Ovary (tissue), 9 donors: ENCODE results near the gene AUTS2. TPM values are rescaled to one million over a fixed set of nuclear protein-coding genes. Genes with fewer than 3 reads are reported as not detected.

Experiments used
- DNase-seq, 5 donors: peaks; one replicate each; pipeline ENCODE4 v3.0.0-alpha.2; 2019 to 2020
- H3K27ac ChIP-seq, 2 donors: fragments of 200-600 bp; one replicate each; pipeline versions ENCODE4 v1.5.1 to v1.8.0; 2019 to 2022
- H3K27me3 ChIP-seq: fragments of 200-600 bp; one replicate; pipeline ENCODE4 v1.8.0; 2022
- H3K36me3 ChIP-seq: fragments of 200-600 bp; sonication (generic); one replicate; pipeline ENCODE4 v1.5.1; 2019
- H3K4me1 ChIP-seq: one replicate; pipeline ENCODE4 v1.8.1; 2013; ENCODE audit warnings: mild to moderate bottlenecking, moderate library complexity; ENCODE audit not compliant: insufficient read depth
- H3K4me3 ChIP-seq: fragments of 200-600 bp; sonication (generic); one replicate; pipeline ENCODE4 v1.5.1; 2017
- H3K9me3 ChIP-seq, 2 donors: fragments of 200-600 bp in 1 of 2; sonication (generic) in 1 of 2; one replicate each; pipeline versions ENCODE4 v1.5.1 to v1.8.1; 2013 to 2019; ENCODE audit warnings: mild to moderate bottlenecking in 1 of 2, moderate library complexity in 1 of 2
- CTCF ChIP-seq, 3 donors: fragments of 450-650 bp in 2 of 3; fragments of 200-600 bp in 1 of 3; IDR thresholded peaks; one replicate each; pipeline versions ENCODE4 v1.5.1 to v1.8.0; 2016 to 2022; ENCODE audit warnings: antibody characterized with exemption in 3 of 3, mild to moderate bottlenecking in 1 of 3
- EP300 ChIP-seq: sonication (generic); formaldehyde crosslinking; IDR thresholded peaks from one replicate; pipeline ENCODE4 v1.6.1; 2017; ENCODE audit warnings: antibody characterized with exemption
- POLR2A ChIP-seq: fragments of 450-650 bp; IDR thresholded peaks from one replicate; pipeline ENCODE4 v1.6.1; 2017; ENCODE audit warnings: antibody characterized with exemption, mild to moderate bottlenecking, moderate library complexity
- WGBS, 3 donors: extraction: QIAGEN DNeasy Blood & Tissue Kit in 1 of 3; methylation state at CpG; one replicate each; pipeline versions ENCODE4 v1.1.5 to v1.1.7; 2013 to 2017; 5-methylcytosine and 5-hydroxymethylcytosine counted together
- intact Hi-C, 4 donors: fragments of 100-400 bp; cut with DNase I; formaldehyde crosslinking; loops; one replicate each; pipeline versions ENCODE4 v1.11.0 to v1.15.1; 2022 to 2023
- polyA plus RNA-seq, 2 donors: library from polyadenylated mRNA; stranded (reverse); fragments of 200-250 nt in 1 of 2; fragments of 350-450 nt in 1 of 2; fragmentation: Illumina TruSeq in 1 of 2; extraction: RNeasy Lipid Tissue Mini Kit (QIAGEN cat#74804) in 1 of 2; gene quantifications; one replicate each; pipeline ENCODE4 v1.2.3, GENCODE V29; 2013 to 2014
- total RNA-seq, 7 donors: library from RNA; depleted of rRNA in 2 of 7; stranded (reverse); fragments of >200 nt in 2 of 7; fragmentation: NEBNext Ultra II Directional in 3 of 7; extraction: Animal tissue kit (Norgen Biotek cat#: 25700) in 3 of 7; gene quantifications; one replicate each; pipeline versions ENCODE4 v1.1.0 to v1.2.4, GENCODE V29; 2016 to 2023
- donor health status: DM: no; HTN: no; CAD: no; lungs with moderate emphysema.
- donor health status: DM: no; HTN: no; CAD: no.
- donor health status: Bipolar disorder and iron deficiency.
- donor health status: DM: yes; HTN: yes; CAD: no.
- donor health status: DM: no; HTN: no; CAD: no.
- donor health status: DM: yes; HTN: yes; CAD: no.

AUTS2 gene
- total and polyA plus RNA-seq, 9 donors = 18.3 to 60.9 (median 44.9) TPM

GRCh38 chr7:69947998-69948397, 349.7 kb downstream of the AUTS2 start:
- WGBS, 3 donors = 93 to 96% (median 95%) methylated on average over 3 of the region's 3 CpGs

GRCh38 chr7:69949122-69949521, 350.8 kb downstream of the AUTS2 start:
- TF ChIP-seq POLR2A (no peak), EP300 (no peak), CTCF (IDR thresholded peaks at IDR 0.05) (no peak)
- DNase-seq = no peak
- H3K27me3 ChIP-seq = no peaks in the 10 kb centered on the region
- H3K9me3 ChIP-seq = no peaks in the 10 kb centered on the region
- H3K27ac ChIP-seq = no peak overlapping the region
- peaks cover 3% of the 10 kb centered on the region for H3K4me1 ChIP-seq
- H3K4me3 ChIP-seq = no peak overlapping the region
- 79 to 94% (median 86%) methylated on average over 2 of the region's 2 CpGs for WGBS, 3 donors
- H3K36me3 ChIP-seq = no peaks in the 10 kb centered on the region
- intact Hi-C loops = no loop called here

More at GRCh38 chr7:69947998-69948397, 349.7 kb downstream of the AUTS2 start:
- Histone ChIP-seq H3K9me3 (no peaks in the 10 kb centered on the region), H3K27me3 (no peaks in the 10 kb centered on the region), H3K36me3 (no peaks in the 10 kb centered on the region), H3K27ac (no peak overlapping the region), H3K4me1 (peaks cover under 1% of the 10 kb centered on the region), H3K4me3 (no peak overlapping the region)
- TF ChIP-seq POLR2A (no peak), EP300 (no peak), CTCF (IDR thresholded peaks at IDR 0.05) (no peak)
- no peak for DNase-seq
- intact Hi-C loops = no loop called here

- WGBS, 3 donors = 95 to 99% (median 98%) methylated on average over 3 of the region's 3 CpGs
- peaks cover 8% of the 10 kb centered on the region for H3K4me1 ChIP-seq
- no peaks in the 10 kb centered on the region for H3K9me3 ChIP-seq
- no peak overlapping the region for H3K4me3 ChIP-seq
- intact Hi-C loops = no loop called here
- H3K36me3 ChIP-seq = no peaks in the 10 kb centered on the region
- TF ChIP-seq CTCF (IDR thresholded peaks at IDR 0.05) (no peak), POLR2A (no peak), EP300 (no peak)
- H3K27me3 ChIP-seq = no peaks in the 10 kb centered on the region
- H3K27ac ChIP-seq = no peak overlapping the region
- no peak for DNase-seq
Measured at GRCh38 chr7:69951458-69951857, 353.2 kb downstream of the AUTS2 start.

DNA sequence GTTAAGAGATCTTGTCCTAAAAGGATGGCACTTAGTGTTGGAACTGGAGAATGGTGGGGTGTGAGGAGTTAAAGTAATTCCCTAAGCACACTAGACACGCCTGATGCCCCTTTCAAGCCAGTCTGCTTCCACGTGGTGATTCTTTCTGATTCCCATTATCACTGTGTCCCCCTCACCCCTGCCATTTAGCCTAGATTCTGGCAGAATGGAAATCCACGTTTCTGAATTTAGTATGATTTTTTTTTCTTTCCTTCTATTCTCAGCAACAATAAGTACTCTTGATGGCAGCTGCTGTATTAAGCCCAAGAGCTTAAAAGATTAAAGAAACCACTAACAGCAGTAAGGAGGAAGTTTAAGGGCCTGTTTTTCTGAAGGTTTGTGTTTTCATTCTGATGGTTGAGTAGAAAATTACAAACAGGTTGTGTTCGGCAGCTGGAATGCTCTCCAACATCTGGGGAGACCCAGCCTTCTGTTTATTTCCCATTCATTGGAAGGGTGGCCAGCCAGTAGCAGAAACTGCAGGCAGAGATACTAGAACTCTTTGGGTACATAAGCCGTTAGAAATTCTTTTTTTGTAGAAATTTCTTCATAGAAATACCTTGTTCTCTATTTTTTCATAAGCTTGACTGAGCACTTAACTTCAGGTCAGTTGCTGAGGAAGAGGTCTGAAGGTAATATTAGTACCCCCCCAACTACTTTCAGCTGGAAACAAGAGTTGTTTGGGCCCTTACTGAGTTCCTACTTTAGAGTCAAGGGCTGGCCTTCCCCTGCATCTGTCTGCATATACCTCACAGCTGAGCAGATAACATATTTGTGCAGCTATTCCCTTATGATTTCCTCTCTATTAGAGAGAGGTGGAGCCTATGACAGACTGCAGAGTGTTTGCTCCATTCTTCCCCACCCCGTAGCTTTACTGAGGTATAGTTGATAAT, 355.1 kb downstream of the AUTS2 start:
- Histone ChIP-seq H3K36me3 (no peaks in the 10 kb centered on the region), H3K27me3 (no peaks in the 10 kb centered on the region), H3K4me1 (peaks cover 8% of the 10 kb centered on the region), H3K4me3 (no peak overlapping the region), H3K27ac (no peak overlapping the region), H3K9me3 (no peaks in the 10 kb centered on the region)
- 24 to 36% (median 34%) methylated on average over 6 of the region's 6 CpGs for WGBS, 3 donors
- no peak for TF ChIP-seq EP300
- TF ChIP-seq POLR2A = no peak
- no peak for TF ChIP-seq CTCF (IDR thresholded peaks at IDR 0.05)
- DNase-seq = no peak
- intact Hi-C loops = no loop called here
